Testis (tissue), 2 donors: Measurements from ENCODE around the gene IL17RB.

ENCODE experiments used
- CTCF ChIP-seq, 3 experiments: fragments of 450-650 bp in 2 of 3; fragments of 200-600 bp in 1 of 3; sonication (generic) in 1 of 3; IDR thresholded peaks; one replicate each; pipeline ENCODE4 v1.5.1; 2016 to 2019; ENCODE audit warnings: antibody characterized with exemption in 3 of 3, mild to moderate bottlenecking in 2 of 3, moderate library complexity in 1 of 3
- POLR2A ChIP-seq: fragments of 450-650 bp; IDR thresholded peaks from one replicate; pipeline ENCODE4 v1.6.1; 2017; ENCODE audit warnings: antibody characterized with exemption, mild to moderate bottlenecking, moderate library complexity

GRCh38 chr3:53891497-53892285 lies 45.3 kb downstream of the IL17RB start, which contains the start of gene SELENOK:
- no peak for TF ChIP-seq CTCF (IDR thresholded peaks at IDR 0.05)
- peak; percentile 97 for TF ChIP-seq POLR2A
